H1 (cell line): Measurements from ENCODE around the gene CCDC175. TPM values are rescaled to one million over a fixed set of nuclear protein-coding genes. Genes with fewer than 3 reads are reported as not detected.

Experiments used
- ASH2L ChIP-seq: fragments of 200-600, 300-600 bp; sonication (generic); IDR thresholded peaks from one replicate; pipeline ENCODE4 v1.7.1; 2017; ENCODE audit warnings: low read length
- BRCA1 ChIP-seq: IDR thresholded peaks from 2 replicates; pipeline ENCODE4 v1.6.1; 2012; ENCODE audit warnings: low read depth, low read length, improper control_type of control experiment
- CREB1 ChIP-seq: IDR thresholded peaks from 2 replicates; pipeline ENCODE4 v1.6.1; 2012; ENCODE audit warnings: inconsistent platforms
- E2F6 ChIP-seq: IDR thresholded peaks from 2 replicates; pipeline ENCODE4 v1.6.1; 2012; ENCODE audit warnings: inconsistent platforms
- EP300 ChIP-seq, 2 experiments: IDR thresholded peaks; 1 replicate in 1 of 2; 2 replicates in 1 of 2; pipeline ENCODE4 v1.6.1; 2011 to 2012; ENCODE audit warnings: low read depth in 2 of 2, low read length in 2 of 2, mild to moderate bottlenecking in 2 of 2, borderline replicate concordance in 1 of 2, inconsistent platforms in 1 of 2, moderate library complexity in 1 of 2
- FOSL1 ChIP-seq: IDR thresholded peaks from 2 replicates; pipeline ENCODE4 v1.6.1; 2011; ENCODE audit warnings: mild to moderate bottlenecking, low read depth, low read length, moderate library complexity; ENCODE audit not compliant: insufficient read depth
- GABPA ChIP-seq: IDR thresholded peaks from 2 replicates; pipeline ENCODE4 v1.6.1; 2011; ENCODE audit warnings: mild to moderate bottlenecking, low read length, moderate library complexity, borderline replicate concordance; ENCODE audit not compliant: insufficient read depth
- GTF2F1 ChIP-seq: IDR thresholded peaks from 2 replicates; pipeline ENCODE4 v1.6.1; 2012; ENCODE audit warnings: low read depth, low read length, improper control_type of control experiment, borderline replicate concordance
- HDAC6 ChIP-seq: IDR thresholded peaks from one replicate; pipeline ENCODE4 v1.7.1; 2012; ENCODE audit warnings: low read depth, mild to moderate bottlenecking, inconsistent platforms, low read length, moderate library complexity
- KDM4A ChIP-seq: IDR thresholded peaks from one replicate; pipeline ENCODE4 v1.7.1; 2012; ENCODE audit warnings: low read depth, mild to moderate bottlenecking, moderate library complexity, low read length, inconsistent platforms; ENCODE audit not compliant: severe bottlenecking
- MAFK ChIP-seq: IDR thresholded peaks from 2 replicates; pipeline ENCODE4 v1.6.1; 2012; ENCODE audit warnings: low read depth, mild to moderate bottlenecking, improper control_type of control experiment, low read length
- PHF8 ChIP-seq: fragments of 200-600 bp; sonication (generic); conservative IDR thresholded peaks from 2 replicates; pipeline ENCODE4 v1.7.1; 2012; ENCODE audit warnings: low read depth, mild to moderate bottlenecking, inconsistent platforms, low read length, moderate library complexity
- POLR2A ChIP-seq, 2 experiments: IDR thresholded peaks; 1 replicate in 1 of 2; 2 replicates in 1 of 2; pipeline ENCODE4 v1.6.1; 2011; ENCODE audit warnings: low read depth in 2 of 2, low read length in 2 of 2, mild to moderate bottlenecking in 2 of 2; ENCODE audit errors: control extremely low read depth in 1 of 2
- POU5F1 ChIP-seq: IDR thresholded peaks from 2 replicates; pipeline ENCODE4 v1.6.1; 2011; ENCODE audit warnings: low read depth, mild to moderate bottlenecking, low read length, moderate library complexity
- RBBP5 ChIP-seq: IDR thresholded peaks from 2 replicates; pipeline ENCODE4 v1.7.1; 2012; ENCODE audit warnings: low read depth, mild to moderate bottlenecking, inconsistent platforms, low read length, moderate library complexity, borderline replicate concordance
- RFX5 ChIP-seq: IDR thresholded peaks from 2 replicates; pipeline ENCODE4 v1.6.1; 2011; ENCODE audit warnings: low read depth, low read length, improper control_type of control experiment, borderline replicate concordance
- SIRT6 ChIP-seq: IDR thresholded peaks from one replicate; pipeline ENCODE4 v1.7.1; 2012; ENCODE audit warnings: low read length, inconsistent platforms
- SP2 ChIP-seq: IDR thresholded peaks from 2 replicates; pipeline ENCODE4 v1.6.1; 2012; ENCODE audit warnings: mild to moderate bottlenecking, low read length, inconsistent platforms
- SUZ12 ChIP-seq: fragments of 200-600 bp; sonication (generic); IDR thresholded peaks from 2 replicates; pipeline ENCODE4 v1.6.1; 2012; ENCODE audit warnings: mild to moderate bottlenecking, inconsistent platforms, low read length, moderate library complexity, mixed read lengths
- TBP ChIP-seq: IDR thresholded peaks from 2 replicates; pipeline ENCODE4 v1.6.1; 2011; ENCODE audit warnings: low read depth, low read length, improper control_type of control experiment
- TCF12 ChIP-seq: IDR thresholded peaks from 2 replicates; pipeline ENCODE4 v1.6.1; 2011; ENCODE audit warnings: low read depth, mild to moderate bottlenecking, low read length
- polyA plus RNA-seq, 7 experiments: library from polyadenylated mRNA; depleted of rRNA in 3 of 7; stranded (reverse) in 5 of 7; unstranded in 2 of 7; fragments of >200 nt in 5 of 7; fragments of 200-250 nt in 2 of 7; gene quantifications; 1 replicate in 5 of 7; 2 replicates in 1 of 7; 4 replicates in 1 of 7; pipeline versions ENCODE4 v1.2.1 to v1.2.3, GENCODE V29; 2011 to 2013; ENCODE audit warnings: missing spikeins in 2 of 7, mixed read lengths in 2 of 7
- total RNA-seq: library from RNA; stranded (reverse); fragmentation: NEBNext Ultra II Directional; extraction: Animal tissue kit (Norgen Biotek cat#: 25700); gene quantifications from 2 replicates; pipeline ENCODE4 v1.2.1, GENCODE V29; 2021
- TF ChIP-seq, protein P1 (sequence below), 3 experiments: IDR thresholded peaks; 1 replicate in 2 of 3; 2 replicates in 1 of 3; pipeline versions ENCODE4 v1.5.1 to v1.6.1; 2011; ENCODE audit warnings: low read length in 3 of 3, mild to moderate bottlenecking in 3 of 3, inconsistent platforms in 2 of 3, low read depth in 1 of 3, moderate library complexity in 1 of 3; ENCODE audit not compliant: insufficient read depth in 1 of 3; ENCODE audit errors: control extremely low read depth in 1 of 3

The CCDC175 gene
- total and polyA plus RNA-seq, 2 of the 8 experiments (the other 6 are each of a cell fraction or from before 2014, with no cell fraction given), result 0.19 TPM; not detected in 1

DNA sequence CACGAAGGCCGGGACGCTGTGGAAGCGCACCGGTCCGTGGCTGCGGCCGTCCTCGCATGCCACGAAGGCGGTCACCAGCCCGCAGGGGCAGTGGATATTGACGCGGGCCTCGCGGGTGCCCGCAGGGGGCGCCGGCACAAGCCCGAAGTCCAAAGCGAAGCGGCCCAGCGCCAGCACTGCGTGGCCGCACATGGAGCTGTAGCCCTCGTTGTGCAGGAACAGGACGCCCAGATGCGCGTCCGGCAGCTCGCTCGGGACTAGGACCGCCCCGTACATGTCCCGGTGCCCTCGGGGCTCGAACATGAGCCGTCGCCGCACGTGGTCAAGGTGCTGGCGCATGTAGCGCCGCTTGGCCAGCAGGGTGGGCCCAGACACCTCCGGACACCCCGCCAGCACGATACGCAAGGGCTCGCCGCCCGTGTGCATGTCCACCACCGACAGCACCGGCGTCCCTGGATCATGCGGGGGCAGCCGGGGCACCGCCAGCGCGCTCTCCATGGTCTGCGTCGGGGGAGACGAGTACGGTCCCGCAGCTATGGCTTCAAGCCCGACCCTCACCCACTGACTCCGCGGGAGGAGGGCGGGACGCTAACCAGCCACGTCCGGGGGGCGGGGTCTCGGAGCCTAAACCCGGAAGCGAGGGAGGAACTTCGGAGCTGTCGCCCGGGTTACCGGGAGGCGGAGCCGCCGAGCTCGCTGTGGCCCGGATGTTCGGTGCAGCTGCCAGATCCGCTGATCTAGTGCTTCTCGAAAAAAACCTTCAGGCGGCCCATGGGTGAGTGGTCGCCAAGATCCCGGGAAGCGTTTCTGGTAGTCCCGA, 92.6 kb downstream of the CCDC175 start, which contains the start of the genes JKAMP and L3HYPDH (continued):
- TF ChIP-seq, protein P1, sequence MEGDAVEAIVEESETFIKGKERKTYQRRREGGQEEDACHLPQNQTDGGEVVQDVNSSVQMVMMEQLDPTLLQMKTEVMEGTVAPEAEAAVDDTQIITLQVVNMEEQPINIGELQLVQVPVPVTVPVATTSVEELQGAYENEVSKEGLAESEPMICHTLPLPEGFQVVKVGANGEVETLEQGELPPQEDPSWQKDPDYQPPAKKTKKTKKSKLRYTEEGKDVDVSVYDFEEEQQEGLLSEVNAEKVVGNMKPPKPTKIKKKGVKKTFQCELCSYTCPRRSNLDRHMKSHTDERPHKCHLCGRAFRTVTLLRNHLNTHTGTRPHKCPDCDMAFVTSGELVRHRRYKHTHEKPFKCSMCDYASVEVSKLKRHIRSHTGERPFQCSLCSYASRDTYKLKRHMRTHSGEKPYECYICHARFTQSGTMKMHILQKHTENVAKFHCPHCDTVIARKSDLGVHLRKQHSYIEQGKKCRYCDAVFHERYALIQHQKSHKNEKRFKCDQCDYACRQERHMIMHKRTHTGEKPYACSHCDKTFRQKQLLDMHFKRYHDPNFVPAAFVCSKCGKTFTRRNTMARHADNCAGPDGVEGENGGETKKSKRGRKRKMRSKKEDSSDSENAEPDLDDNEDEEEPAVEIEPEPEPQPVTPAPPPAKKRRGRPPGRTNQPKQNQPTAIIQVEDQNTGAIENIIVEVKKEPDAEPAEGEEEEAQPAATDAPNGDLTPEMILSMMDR (IDR thresholded peaks at IDR 0.05; ENCODE audit: control extremely low read depth in 1 of 3, insufficient read depth in 1 of 3, low read depth in 1 of 3, low read length in 3 of 3), result peak; percentile 22 to 35 (median 33)
- TF ChIP-seq MAFK (no peak), KDM4A (peak; percentile 96), FOSL1 (no peak), ASH2L (peak; percentile 77), RBBP5 (peak; percentile 86; the same call in 1 of the 2 replicates), SP2 (no peak), GTF2F1 (no peak), TCF12 (no peak), E2F6 (peak; percentile 95), HDAC6 (no peak), EP300 (IDR thresholded peaks at IDR 0.05; ENCODE audit: borderline replicate concordance in 1 of 2, low read depth in 2 of 2, low read length in 2 of 2) (no peak), GABPA (no peak), SUZ12 (no peak), CREB1 (no peak; the same call in 1 of the 2 replicates), BRCA1 (no peak), TBP (peak; percentile 45), SIRT6 (no peak), POLR2A (IDR thresholded peaks at IDR 0.05; ENCODE audit: control extremely low read depth in 1 of 2, low read depth in 2 of 2, low read length in 2 of 2) (peak; percentile 79 to 91), POU5F1 (no peak), PHF8 (peak; percentile 91), RFX5 (no peak)
